Neural progenitor cell (in vitro differentiated cells): ENCODE results near the gene IL6ST. TPM values are rescaled to one million over a fixed set of nuclear protein-coding genes. Genes with fewer than 3 reads are reported as not detected.

Experiments used
- DNase-seq: peaks from one replicate; pipeline ENCODE4 v3.0.0-alpha.2; 2016; ENCODE audit warnings: low spot score
- H2AFZ ChIP-seq: fragments of 200-600 bp; sonication (generic); replicated peaks from 2 replicates; pipeline ENCODE4 v1.6.1; 2016; ENCODE audit warnings: antibody characterized with exemption
- H3F3A ChIP-seq: fragments of 200-600 bp; sonication (generic); 2 replicates; pipeline ENCODE4 v1.6.1; 2016; ENCODE audit warnings: antibody characterized with exemption, low read depth
- H3K27ac ChIP-seq: fragments of 200-600 bp; sonication (generic); 2 replicates; pipeline ENCODE4 v1.5.1; 2016; ENCODE audit warnings: mild to moderate bottlenecking
- H3K27me3 ChIP-seq: fragments of 200-600 bp; sonication (generic); 2 replicates; pipeline ENCODE4 v1.6.1; 2016; ENCODE audit warnings: mild to moderate bottlenecking, moderate library complexity
- H3K36me3 ChIP-seq: fragments of 200-600 bp; sonication (generic); 2 replicates; pipeline ENCODE4 v1.5.1; 2016
- H3K4me1 ChIP-seq: fragments of 200-600 bp; sonication (generic); 2 replicates; pipeline ENCODE4 v1.6.1; 2016; ENCODE audit warnings: mixed run types
- H3K4me2 ChIP-seq: fragments of 200-600 bp; sonication (generic); 2 replicates; pipeline ENCODE4 v1.6.1; 2016
- H3K4me3 ChIP-seq: fragments of 200-600 bp; sonication (generic); 2 replicates; pipeline ENCODE4 v1.5.1; 2016
- H3K79me2 ChIP-seq: fragments of 200-600 bp; sonication (generic); 2 replicates; pipeline ENCODE4 v1.6.1; 2016; ENCODE audit warnings: low read depth
- H3K9ac ChIP-seq: fragments of 200-600 bp; sonication (generic); 2 replicates; pipeline ENCODE4 v1.6.1; 2016
- H3K9me3 ChIP-seq: fragments of 200-600 bp; sonication (generic); 2 replicates; pipeline ENCODE4 v1.5.1; 2016; ENCODE audit warnings: low read depth
- H4K20me1 ChIP-seq: fragments of 200-600 bp; sonication (generic); 2 replicates; pipeline ENCODE4 v1.6.1; 2016; ENCODE audit warnings: low read depth
- H3K27ac Mint-ChIP-seq: 3 replicates; pipeline ENCODE4 v1.8.0; 2021; ENCODE audit warnings: mixed read lengths
- H3K27me3 Mint-ChIP-seq: 2 replicates; pipeline ENCODE4 v1.8.0; 2022; ENCODE audit warnings: low read depth, mild to moderate bottlenecking, inconsistent platforms, moderate library complexity, mixed read lengths; ENCODE audit not compliant: insufficient read depth
- H3K36me3 Mint-ChIP-seq: 3 replicates; pipeline ENCODE4 v1.8.0; 2021; ENCODE audit warnings: mixed read lengths
- H3K4me1 Mint-ChIP-seq: 3 replicates; pipeline ENCODE4 v1.8.0; 2021; ENCODE audit warnings: mixed read lengths
- H3K4me3 Mint-ChIP-seq: 3 replicates; pipeline ENCODE4 v1.8.0; 2021; ENCODE audit warnings: mild to moderate bottlenecking, moderate library complexity, mixed read lengths
- H3K9me3 Mint-ChIP-seq: 3 replicates; pipeline ENCODE4 v1.8.0; 2020; ENCODE audit warnings: mixed read lengths
- CTCF ChIP-seq: fragments of 200-600 bp; sonication (generic); IDR thresholded peaks from 2 replicates; pipeline ENCODE4 v1.5.1; 2017; ENCODE audit warnings: antibody characterized with exemption, mild to moderate bottlenecking
- EZH2 ChIP-seq: fragments of 200-600 bp; sonication (generic); IDR thresholded peaks from 2 replicates; pipeline ENCODE4 v1.6.1; 2017; ENCODE audit warnings: antibody characterized with exemption, mild to moderate bottlenecking, moderate library complexity
- EZH2phosphoT487 ChIP-seq: fragments of 200-600 bp; sonication (generic); IDR thresholded peaks from 2 replicates; pipeline ENCODE4 v1.6.1; 2017; ENCODE audit warnings: antibody characterized with exemption
- total RNA-seq: library from RNA; depleted of rRNA; stranded (reverse); fragments of >200 nt; gene quantifications from 2 replicates; pipeline ENCODE4 v1.2.3, GENCODE V29; 2015; ENCODE audit warnings: low replicate concordance

The IL6ST gene
- total RNA-seq, 1 donor from 2014 or later = 54.6 TPM

GRCh38 chr5:55911784-55912653 is 82.7 kb downstream of the IL6ST start:
- Mint-ChIP-seq H3K4me1 (no peaks in the 10 kb centered on the region), H3K27me3 (no peaks in the 10 kb centered on the region), H3K27ac (no peak overlapping the region), H3K9me3 (no peaks in the 10 kb centered on the region), H3K4me3 (no peak overlapping the region), H3K36me3 (no peaks in the 10 kb centered on the region)
- TF ChIP-seq EZH2phosphoT487 (no peak), EZH2 (no peak), CTCF (no peak)
- Histone ChIP-seq H3F3A (no peaks in the 10 kb centered on the region), H2AFZ (no peak overlapping the region), H3K27me3 (no peaks in the 10 kb centered on the region), H3K4me2 (no peak overlapping the region), H3K9me3 (no peaks in the 10 kb centered on the region), H3K27ac (no peak overlapping the region), H3K4me1 (no peaks in the 10 kb centered on the region), H3K79me2 (no peaks in the 10 kb centered on the region), H3K36me3 (no peaks in the 10 kb centered on the region), H3K9ac (no peak overlapping the region), H3K4me3 (no peak overlapping the region), H4K20me1 (no peaks in the 10 kb centered on the region)
- no peak for DNase-seq

DNA sequence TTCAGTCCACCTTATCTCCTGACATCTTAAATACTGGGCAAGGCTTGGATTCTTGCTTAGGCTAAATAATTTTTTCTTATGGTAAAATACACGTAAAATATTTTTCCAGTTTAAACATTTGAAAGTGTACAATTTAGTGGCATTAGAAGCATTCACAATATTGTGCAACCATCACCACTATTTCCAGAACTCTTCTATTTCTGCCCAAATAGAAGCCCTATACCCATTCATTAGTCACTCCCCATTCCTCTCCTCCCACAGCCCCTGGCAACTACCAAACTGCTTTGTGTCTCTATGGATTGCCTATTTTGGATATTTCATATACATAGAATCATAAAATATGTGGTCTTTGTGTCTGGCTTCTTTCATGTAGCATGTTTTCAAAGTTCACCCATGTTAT is 86.0 kb downstream of the IL6ST start:
- Histone ChIP-seq H3K9me3 (no peaks in the 10 kb centered on the region), H3K4me1 (no peaks in the 10 kb centered on the region), H3K4me3 (no peak overlapping the region), H3K27me3 (no peaks in the 10 kb centered on the region), H3K9ac (no peak overlapping the region), H2AFZ (no peak overlapping the region), H3K36me3 (no peaks in the 10 kb centered on the region), H3K27ac (no peak overlapping the region), H3F3A (no peaks in the 10 kb centered on the region), H3K4me2 (no peak overlapping the region), H3K79me2 (no peaks in the 10 kb centered on the region), H4K20me1 (no peaks in the 10 kb centered on the region)
- H3K36me3 Mint-ChIP-seq = no peaks in the 10 kb centered on the region
- H3K4me1 Mint-ChIP-seq = no peaks in the 10 kb centered on the region
- no peak for DNase-seq
- H3K27ac Mint-ChIP-seq = no peak overlapping the region
- TF ChIP-seq EZH2 (no peak), CTCF (no peak), EZH2phosphoT487 (no peak)
- no peaks in the 10 kb centered on the region for H3K27me3 Mint-ChIP-seq
- H3K4me3 Mint-ChIP-seq = no peak overlapping the region
- H3K9me3 Mint-ChIP-seq = no peaks in the 10 kb centered on the region

DNA sequence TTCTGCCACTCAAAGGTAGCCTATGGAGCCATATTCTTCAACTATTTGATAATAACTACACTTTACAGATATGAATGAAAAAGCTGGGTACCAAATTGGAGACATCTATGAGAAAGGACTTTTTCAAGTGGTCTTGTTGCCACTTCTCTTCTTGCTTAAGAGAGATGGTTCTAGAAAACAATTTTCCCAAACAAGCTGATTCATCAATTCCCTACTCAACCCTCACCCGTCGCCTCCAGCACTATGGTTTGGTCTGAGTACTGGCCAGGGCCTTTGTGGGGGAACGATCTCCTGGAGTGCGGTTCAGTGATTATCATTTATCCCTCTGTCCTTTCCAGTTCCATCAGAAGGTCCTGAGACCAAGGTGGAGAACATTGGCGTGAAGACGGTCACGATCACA is 86.8 kb downstream of the IL6ST start:
- Mint-ChIP-seq H3K4me3 (no peak overlapping the region), H3K9me3 (no peaks in the 10 kb centered on the region), H3K36me3 (no peaks in the 10 kb centered on the region), H3K27me3 (no peaks in the 10 kb centered on the region), H3K4me1 (no peaks in the 10 kb centered on the region), H3K27ac (no peak overlapping the region)
- H3K4me3 ChIP-seq = no peak overlapping the region
- no peak overlapping the region for H3K27ac ChIP-seq
- no peaks in the 10 kb centered on the region for H3F3A ChIP-seq
- no peak overlapping the region for H2AFZ ChIP-seq
- no peaks in the 10 kb centered on the region for H3K36me3 ChIP-seq
- H3K79me2 ChIP-seq = no peaks in the 10 kb centered on the region
- no peak for DNase-seq
- H3K9me3 ChIP-seq = no peaks in the 10 kb centered on the region
- no peaks in the 10 kb centered on the region for H3K27me3 ChIP-seq
- H3K4me2 ChIP-seq = no peak overlapping the region
- no peaks in the 10 kb centered on the region for H4K20me1 ChIP-seq
- TF ChIP-seq EZH2 (no peak), CTCF (no peak), EZH2phosphoT487 (no peak)
- no peak overlapping the region for H3K9ac ChIP-seq
- H3K4me1 ChIP-seq = no peaks in the 10 kb centered on the region
